Fibroblast of peridontal ligament (primary cell): ENCODE results near the gene COL13A1.
A peak's percentile ranks its signal among the peaks of the same experiment; 100 is the strongest.

Experiments
- DNase-seq: peaks from one replicate; pipeline ENCODE4 v3.0.0-alpha.2; 2010; ENCODE audit errors: extremely low read depth

Gene COL13A1

DNA sequence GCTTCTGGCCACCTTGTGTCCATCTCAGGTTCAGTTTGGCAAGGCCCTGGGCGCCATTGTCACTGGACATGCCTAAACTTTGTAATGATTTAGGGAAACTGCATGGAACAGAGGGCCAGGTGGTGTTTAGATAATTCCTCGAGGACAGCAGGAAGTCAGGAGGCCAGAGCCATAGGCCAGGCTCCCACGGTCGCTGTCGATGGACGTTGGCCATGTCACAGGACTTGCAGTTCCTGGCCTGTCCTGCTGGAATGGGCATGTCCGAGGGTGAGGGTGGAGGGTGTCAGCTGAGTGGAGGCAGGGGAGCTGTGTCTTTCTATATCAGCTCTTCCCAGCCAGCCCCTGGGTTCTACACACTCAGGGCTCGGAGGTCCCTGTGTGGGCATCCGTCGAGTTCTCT, 143.1 kb downstream of the COL13A1 start:
- no peak for DNase-seq

GRCh38 chr10:69948261-69948660, 146.6 kb downstream of the COL13A1 start:
- no peak for DNase-seq

- DNase-seq, result no peak
These were observed 148.1 kb downstream of the COL13A1 start for GRCh38 chr10:69949770-69950169.

DNA sequence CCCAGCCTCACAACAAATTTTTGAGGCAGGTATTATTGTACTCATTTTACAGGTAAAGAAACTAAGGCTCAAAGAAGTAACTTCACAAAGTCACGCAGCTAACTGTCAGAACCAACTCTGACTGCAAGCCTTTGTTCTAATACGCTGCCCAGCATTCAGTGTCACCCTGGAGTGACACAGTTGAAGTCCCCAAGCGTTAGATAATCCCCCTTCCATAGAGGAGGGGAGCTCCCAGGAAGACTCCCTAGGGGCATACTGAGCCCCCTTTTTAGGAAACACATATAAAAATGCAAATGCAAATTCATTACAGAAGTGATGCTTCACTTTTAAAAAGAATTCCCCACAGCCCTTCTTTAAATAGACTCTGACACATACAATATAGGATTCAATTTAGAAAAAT, 150.0 kb downstream of the COL13A1 start:
- no peak for DNase-seq

DNA sequence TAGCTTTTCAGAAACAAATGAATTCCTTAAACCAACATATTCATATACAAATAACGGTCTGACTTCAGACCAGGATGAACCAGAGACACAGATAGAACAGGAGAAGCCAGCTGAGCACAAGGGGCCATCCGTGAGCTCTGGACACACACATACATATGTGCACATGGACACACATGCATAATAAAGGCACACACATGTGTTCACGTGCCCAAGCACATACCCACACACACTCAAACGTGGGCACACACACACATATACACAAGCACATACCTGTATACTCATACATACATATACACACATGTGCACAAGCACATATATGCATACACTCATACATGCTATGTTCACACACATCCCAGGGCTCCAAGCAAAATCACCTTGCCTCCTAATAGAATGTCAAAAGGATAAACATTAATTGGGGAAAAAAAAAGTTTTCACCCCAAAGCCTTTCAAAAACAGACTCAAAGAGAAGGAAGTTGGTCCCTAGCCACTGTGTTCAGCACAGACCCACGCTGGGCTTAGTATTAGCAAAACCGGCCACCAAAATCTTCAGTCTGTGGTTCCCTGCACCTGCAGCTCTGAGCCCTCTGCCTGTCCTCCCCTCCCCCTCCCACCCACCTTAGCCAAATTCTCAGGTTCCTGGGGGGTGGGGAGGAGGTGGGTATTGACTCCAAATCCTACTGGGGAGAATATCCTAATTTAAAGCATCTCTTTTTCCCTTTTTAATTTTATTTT, 150.5 kb downstream of the COL13A1 start:
- DNase-seq, result no peak

- DNase-seq, result peak; percentile 94
These were observed 151.1 kb downstream of the COL13A1 start for GRCh38 chr10:69952821-69953221.

GRCh38 chr10:69953851-69954250, 152.1 kb downstream of the COL13A1 start:
- no peak for DNase-seq

- no peak for DNase-seq
These were observed 153.6 kb downstream of the COL13A1 start for GRCh38 chr10:69955211-69955805.

GRCh38 chr10:69955897-69956740, 154.4 kb downstream of the COL13A1 start:
- no peak for DNase-seq

DNA sequence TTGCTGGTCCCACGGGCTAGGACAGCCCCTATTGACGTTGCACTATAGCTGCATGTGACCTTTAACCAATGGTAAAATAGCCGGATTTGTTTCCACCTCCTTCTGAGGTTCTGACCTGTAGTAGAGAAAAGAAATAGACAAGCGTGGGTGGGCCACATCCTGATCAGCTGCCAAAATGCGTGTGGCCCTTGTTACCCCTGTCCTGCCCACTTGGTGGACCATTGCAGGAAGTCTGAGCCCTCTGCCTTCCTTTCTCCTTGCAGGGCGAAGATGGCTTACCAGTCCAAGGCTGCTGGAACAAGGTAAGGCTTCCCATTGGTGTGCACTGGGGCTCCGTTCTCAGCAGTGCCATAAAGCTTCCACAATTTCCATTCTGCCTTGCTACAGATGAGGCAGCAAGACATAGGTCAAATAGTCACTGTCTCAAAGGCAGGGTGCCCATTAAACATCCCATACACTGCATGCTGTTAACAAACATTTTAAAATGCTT, 155.1 kb downstream of the COL13A1 start:
- DNase-seq, result no peak

DNA sequence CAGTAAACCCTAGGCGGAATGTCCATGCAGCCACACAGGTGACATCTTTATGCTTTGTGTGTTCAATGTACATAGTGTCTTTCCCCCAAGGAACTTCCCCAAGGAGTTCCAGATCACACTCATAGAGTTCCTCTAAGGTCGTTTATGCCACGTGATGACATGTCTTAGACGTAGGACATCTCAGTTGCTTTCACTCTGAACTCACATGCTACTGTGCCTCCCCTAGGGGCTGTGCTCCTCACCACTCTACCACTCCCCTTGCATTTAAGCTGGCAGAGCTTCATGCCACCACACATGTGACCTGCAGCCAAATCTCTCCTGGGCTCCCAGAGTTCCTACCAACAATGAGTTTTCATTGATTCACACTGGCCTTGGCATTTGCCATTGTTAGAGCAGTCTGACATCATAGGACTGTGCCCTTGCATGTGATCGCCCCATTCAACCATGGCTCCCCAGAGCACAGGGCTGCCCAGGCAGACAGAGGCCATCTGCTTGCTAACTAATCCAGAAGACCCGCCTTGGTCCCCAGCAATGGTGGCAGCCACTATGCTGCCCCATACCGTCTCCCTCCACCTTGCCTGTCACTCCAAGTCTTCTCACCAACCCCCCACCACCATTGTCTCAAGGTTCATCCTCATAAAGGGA, 155.7 kb downstream of the COL13A1 start:
- DNase-seq, result no peak

DNA sequence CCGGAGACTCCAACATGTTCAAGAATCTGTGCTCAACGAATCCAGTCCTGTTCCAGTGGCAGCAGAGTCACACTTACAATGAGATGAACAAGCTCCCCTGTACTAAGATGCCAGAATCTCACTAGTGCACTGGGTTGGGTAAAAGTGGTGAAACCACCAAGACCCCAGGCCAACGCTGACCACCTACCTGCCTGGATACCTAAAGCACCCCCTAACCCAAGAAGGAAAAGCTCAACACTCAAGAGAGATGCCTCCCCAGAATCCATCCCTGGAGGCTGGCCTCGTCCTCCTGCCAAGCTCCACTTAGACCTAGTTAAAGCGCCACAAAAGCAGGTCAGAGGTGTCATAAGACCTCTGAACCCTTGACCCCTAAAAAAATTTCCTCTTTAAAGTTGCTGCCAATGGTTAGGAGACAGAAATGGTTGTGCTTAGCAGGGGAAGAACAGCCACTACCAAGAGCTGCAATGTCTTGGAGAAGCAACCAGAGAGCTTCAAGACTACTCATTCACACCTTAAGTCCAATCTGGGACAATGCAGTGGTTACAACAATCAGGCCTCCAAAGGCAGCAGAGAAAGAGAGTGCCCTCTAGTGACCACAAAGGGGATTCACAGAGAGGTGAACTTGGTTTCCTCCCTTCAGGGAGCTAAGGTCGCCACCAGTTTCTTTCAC, 156.3 kb downstream of the COL13A1 start:
- peak; percentile 61 for DNase-seq

GRCh38 chr10:69958556-69958902, 156.8 kb downstream of the COL13A1 start:
- no peak for DNase-seq

GRCh38 chr10:69959911-69960310, 158.2 kb downstream of the COL13A1 start:
- DNase-seq, result no peak

GRCh38 chr10:69960606-69960987, 158.9 kb downstream of the COL13A1 start:
- no peak for DNase-seq

GRCh38 chr10:69960988-69961880, 159.5 kb downstream of the COL13A1 start:
- no peak for DNase-seq

DNA sequence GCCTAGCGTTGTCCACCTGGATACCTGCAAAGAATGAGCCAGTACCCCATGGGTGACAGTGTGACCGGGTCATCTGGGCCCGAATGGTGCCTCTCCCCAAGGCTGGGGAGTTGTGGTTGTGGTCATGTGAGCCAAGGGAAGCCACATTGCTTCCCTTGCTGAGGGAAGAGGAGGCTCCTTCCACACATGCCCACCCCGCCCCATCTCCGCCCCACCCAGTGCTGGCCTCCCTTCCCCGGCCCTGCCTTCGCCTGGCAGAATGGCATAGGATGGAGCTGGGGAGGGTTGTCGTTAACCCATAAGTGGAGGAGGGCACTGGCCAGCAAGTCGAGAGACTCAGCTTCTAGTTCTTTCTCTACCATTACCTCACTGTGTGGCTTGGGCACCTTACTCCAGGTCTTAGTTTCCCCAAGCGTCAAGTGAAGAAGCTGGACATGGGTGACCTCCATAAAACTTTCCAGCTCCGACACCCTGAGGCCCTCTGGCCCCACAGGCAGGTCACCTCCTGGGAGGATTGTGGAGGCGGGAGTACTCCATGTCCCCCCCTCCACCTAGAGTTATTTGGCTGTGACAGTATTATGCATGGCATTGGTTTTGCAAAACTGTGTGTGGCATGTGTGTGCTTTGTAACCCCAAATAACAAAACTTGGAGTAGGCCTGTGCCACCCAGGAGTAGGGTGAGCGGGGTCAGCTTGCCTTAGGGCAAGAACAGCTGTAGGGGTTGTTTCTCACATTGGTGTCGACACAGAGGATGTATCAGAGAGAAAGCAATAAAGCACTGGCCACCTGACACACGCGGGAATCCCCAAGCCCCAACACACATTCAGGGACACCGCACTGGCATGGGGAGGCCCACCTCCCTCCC, 160.4 kb downstream of the COL13A1 start:
- DNase-seq, result no peak

DNA sequence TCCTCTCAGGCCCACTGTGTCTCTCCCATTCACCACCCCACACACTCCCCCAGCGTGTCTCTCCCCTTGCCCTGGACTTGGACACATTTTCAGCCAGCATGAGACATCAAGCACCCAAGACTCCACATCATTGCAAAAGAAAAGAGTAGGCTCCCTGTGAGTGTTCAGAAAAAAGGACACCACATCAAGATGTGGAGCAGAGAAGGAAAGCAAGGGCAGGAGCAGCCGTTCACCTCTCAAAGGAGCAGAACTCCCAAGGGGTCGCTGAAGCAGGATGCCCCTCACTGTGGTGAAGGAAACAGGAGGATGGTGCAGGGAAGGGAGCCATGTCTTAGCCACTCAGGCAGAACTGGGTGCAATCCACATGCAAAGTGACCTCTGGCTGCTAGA, 161.0 kb downstream of the COL13A1 start:
- DNase-seq, result no peak

- DNase-seq, result no peak
These were observed 161.6 kb downstream of the COL13A1 start for GRCh38 chr10:69963178-69963834.
